Sigmoid colon (tissue), 7 donors: Measurements from ENCODE around the gene TTI1. TPM values are rescaled to one million over a fixed set of nuclear protein-coding genes. Genes with fewer than 3 reads are reported as not detected.

Experiments used
- DNase-seq: peaks from one replicate; pipeline ENCODE4 v3.0.0-alpha.2; 2019
- H3K27ac ChIP-seq, 4 donors: fragments of 200-600 bp; sonication (generic); one replicate each; pipeline ENCODE4 v1.5.1; 2016 to 2019; ENCODE audit warnings: mild to moderate bottlenecking in 1 of 4
- H3K27me3 ChIP-seq, 3 donors: fragments of 200-600 bp; sonication (generic); one replicate each; pipeline ENCODE4 v1.5.1; 2019; ENCODE audit warnings: mild to moderate bottlenecking in 1 of 3
- H3K36me3 ChIP-seq, 4 donors: fragments of 200-600 bp; sonication (generic); one replicate each; pipeline ENCODE4 v1.5.1; 2016 to 2019
- H3K4me1 ChIP-seq, 4 donors: fragments of 200-600 bp; sonication (generic); one replicate each; pipeline ENCODE4 v1.5.1; 2017 to 2019
- H3K4me3 ChIP-seq, 4 donors: fragments of 200-600 bp; sonication (generic); one replicate each; pipeline ENCODE4 v1.5.1; 2017 to 2019; ENCODE audit warnings: mild to moderate bottlenecking in 2 of 4, moderate library complexity in 1 of 4
- H3K9me3 ChIP-seq, 4 donors: fragments of 200-600 bp in 3 of 4; sonication (generic) in 3 of 4; one replicate each; pipeline versions ENCODE4 v1.5.1 to v1.6.1; 2013 to 2019
- CTCF ChIP-seq, 4 experiments: fragments of 450-650 bp in 3 of 4; fragments of 200-600 bp in 1 of 4; IDR thresholded peaks; one replicate each; pipeline ENCODE4 v1.5.1; 2016 to 2019; ENCODE audit warnings: antibody characterized with exemption in 4 of 4, mild to moderate bottlenecking in 3 of 4, moderate library complexity in 2 of 4
- EP300 ChIP-seq, 4 donors: sonication (generic); formaldehyde crosslinking; IDR thresholded peaks; one replicate each; pipeline ENCODE4 v1.6.1; 2017; ENCODE audit warnings: antibody characterized with exemption in 4 of 4
- POLR2A ChIP-seq, 2 donors: fragments of 450-650 bp; IDR thresholded peaks; one replicate each; pipeline ENCODE4 v1.6.1; 2016; ENCODE audit warnings: antibody characterized with exemption in 2 of 2, mild to moderate bottlenecking in 2 of 2, moderate library complexity in 2 of 2
- POLR2AphosphoS5 ChIP-seq, 4 donors: sonication (generic); formaldehyde crosslinking; IDR thresholded peaks; one replicate each; pipeline ENCODE4 v1.6.1; 2017; ENCODE audit warnings: antibody characterized with exemption in 4 of 4
- WGBS, 2 donors: extraction: QIAGEN DNeasy Blood & Tissue Kit; methylation state at CpG; one replicate each; pipeline ENCODE4 v1.1.7; 2013; 5-methylcytosine and 5-hydroxymethylcytosine counted together
- intact Hi-C: fragments of 100-400 bp; cut with DNase I; formaldehyde crosslinking; loops from one replicate; pipeline ENCODE4 v1.15.1; 2023
- polyA plus RNA-seq, 3 donors: library from polyadenylated mRNA; stranded (reverse); fragments of 200-250 nt; gene quantifications; one replicate each; pipeline ENCODE4 v1.2.3, GENCODE V29; 2013
- total RNA-seq, 4 donors: library from RNA; depleted of rRNA; stranded (reverse); fragments of >200 nt; gene quantifications; one replicate each; pipeline ENCODE4 v1.1.0, GENCODE V29; 2016
- donor health status: healthy with polysubstance abuse.
- donor health status: Bipolar disorder and iron deficiency.
- donor health status: healthy.

The TTI1 gene
- total and polyA plus RNA-seq, 7 donors = 2.4 to 11.7 (median 10.5) TPM

- H3K27ac ChIP-seq = peak overlapping the region; percentile 29 to 68 (median 45)
- peaks cover 0 to 34% (median 10%) of the 10 kb centered on the region in 4 donors for H3K36me3 ChIP-seq
- DNase-seq = no peak
- H3K4me1 ChIP-seq = peaks cover 0 to 32% (median 20%) of the 10 kb centered on the region in 4 donors
- H3K27me3 ChIP-seq = no peaks in the 10 kb centered on the region
- H3K9me3 ChIP-seq = no peaks in the 10 kb centered on the region
- TF ChIP-seq EP300 (IDR thresholded peaks at IDR 0.05) (no peak), POLR2AphosphoS5 (IDR thresholded peaks at IDR 0.05) (no peak), POLR2A (IDR thresholded peaks at IDR 0.05) (no peak), CTCF (IDR thresholded peaks at IDR 0.05) (no peak)
- WGBS, 2 donors = 86 to 88% methylated on average over 12 of the region's 12 CpGs
- intact Hi-C loops = no loop called here
- no peak overlapping the region for H3K4me3 ChIP-seq
These were observed 45.5 kb downstream of the TTI1 start for GRCh38 chr20:37987602-37988290.

- Histone ChIP-seq H3K27ac (peak overlapping the region; percentile 29 to 68 (median 45)), H3K36me3 (peaks cover 0 to 41% (median 11%) of the 10 kb centered on the region in 4 donors), H3K9me3 (no peaks in the 10 kb centered on the region), H3K4me3 (no peak overlapping the region), H3K4me1 (peaks cover 0 to 27% (median 17%) of the 10 kb centered on the region in 4 donors), H3K27me3 (no peaks in the 10 kb centered on the region)
- DNase-seq = no peak
- intact Hi-C loops = no loop called here
- 63 to 75% methylated on average over 9 of the region's 9 CpGs for WGBS, 2 donors
- no peak for TF ChIP-seq POLR2A (IDR thresholded peaks at IDR 0.05)
- TF ChIP-seq POLR2AphosphoS5 (IDR thresholded peaks at IDR 0.05) = peak in 1 of 4 donors; percentile 10
- TF ChIP-seq CTCF (IDR thresholded peaks at IDR 0.05) = no peak
These were observed 46.2 kb downstream of the TTI1 start for GRCh38 chr20:37986873-37987601.

- Histone ChIP-seq H3K27ac (peak overlapping the region in 3 of 4 donors; percentile 39 to 68 (median 51)), H3K36me3 (peaks cover 0 to 45% (median 11%) of the 10 kb centered on the region in 4 donors), H3K4me1 (peaks cover 0 to 27% (median 17%) of the 10 kb centered on the region in 4 donors), H3K9me3 (no peaks in the 10 kb centered on the region), H3K4me3 (no peak overlapping the region), H3K27me3 (no peaks in the 10 kb centered on the region)
- intact Hi-C loops = no loop called here
- TF ChIP-seq POLR2A (IDR thresholded peaks at IDR 0.05) (no peak), CTCF (IDR thresholded peaks at IDR 0.05) (no peak), POLR2AphosphoS5 (IDR thresholded peaks at IDR 0.05) (no peak), EP300 (IDR thresholded peaks at IDR 0.05) (no peak)
- no peak for DNase-seq
- 78 to 84% methylated on average over 9 of the region's 9 CpGs for WGBS, 2 donors
These were observed 47.0 kb downstream of the TTI1 start for GRCh38 chr20:37986044-37986858.

GRCh38 chr20:37984018-37984785 is 49.1 kb downstream of the TTI1 start:
- no peak for TF ChIP-seq EP300 (IDR thresholded peaks at IDR 0.05)
- no peak for DNase-seq
- 88 to 92% methylated on average over 14 of the region's 14 CpGs for WGBS, 2 donors
- Histone ChIP-seq H3K4me3 (no peak overlapping the region), H3K27ac (no peak overlapping the region), H3K27me3 (no peaks in the 10 kb centered on the region), H3K36me3 (peaks cover 0 to 41% (median 7%) of the 10 kb centered on the region in 4 donors), H3K9me3 (no peaks in the 10 kb centered on the region), H3K4me1 (peaks cover 0 to 21% (median 17%) of the 10 kb centered on the region in 4 donors)
- intact Hi-C loops = no loop called here
